Measurements from ENCODE around the gene PRSS36.
"Not testable (repeated sequence)": the region's sequence is repeated elsewhere in the genome, so short reads cannot be mapped to it uniquely, and the experiment has no call there.

The PRSS36 gene

GRCh38 chr16:31141489-31142108 lies 8.3 kb downstream of the PRSS36 start:
- DNase-seq, result no peak

DNA sequence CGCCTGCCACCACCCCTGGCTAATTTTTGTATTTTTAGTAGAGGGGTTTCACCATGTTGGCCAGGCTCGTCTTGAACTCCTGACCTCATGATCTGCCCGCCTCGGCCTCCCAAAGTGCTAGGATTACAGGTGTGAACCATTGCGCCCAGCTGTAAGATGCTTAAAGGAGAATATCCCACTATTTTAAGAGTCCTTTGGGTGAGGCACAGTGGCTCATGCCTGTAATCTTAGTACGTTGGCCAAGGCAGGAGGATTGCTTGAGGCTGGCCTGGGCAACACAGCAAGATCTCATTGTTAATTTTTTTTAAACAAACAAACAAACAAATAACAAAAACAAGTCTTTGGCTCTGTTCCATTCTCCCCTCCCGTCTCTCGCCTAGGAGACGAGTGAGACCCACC lies 8.8 kb downstream of the PRSS36 start:
- not testable (repeated sequence) for DNase-seq

DNA sequence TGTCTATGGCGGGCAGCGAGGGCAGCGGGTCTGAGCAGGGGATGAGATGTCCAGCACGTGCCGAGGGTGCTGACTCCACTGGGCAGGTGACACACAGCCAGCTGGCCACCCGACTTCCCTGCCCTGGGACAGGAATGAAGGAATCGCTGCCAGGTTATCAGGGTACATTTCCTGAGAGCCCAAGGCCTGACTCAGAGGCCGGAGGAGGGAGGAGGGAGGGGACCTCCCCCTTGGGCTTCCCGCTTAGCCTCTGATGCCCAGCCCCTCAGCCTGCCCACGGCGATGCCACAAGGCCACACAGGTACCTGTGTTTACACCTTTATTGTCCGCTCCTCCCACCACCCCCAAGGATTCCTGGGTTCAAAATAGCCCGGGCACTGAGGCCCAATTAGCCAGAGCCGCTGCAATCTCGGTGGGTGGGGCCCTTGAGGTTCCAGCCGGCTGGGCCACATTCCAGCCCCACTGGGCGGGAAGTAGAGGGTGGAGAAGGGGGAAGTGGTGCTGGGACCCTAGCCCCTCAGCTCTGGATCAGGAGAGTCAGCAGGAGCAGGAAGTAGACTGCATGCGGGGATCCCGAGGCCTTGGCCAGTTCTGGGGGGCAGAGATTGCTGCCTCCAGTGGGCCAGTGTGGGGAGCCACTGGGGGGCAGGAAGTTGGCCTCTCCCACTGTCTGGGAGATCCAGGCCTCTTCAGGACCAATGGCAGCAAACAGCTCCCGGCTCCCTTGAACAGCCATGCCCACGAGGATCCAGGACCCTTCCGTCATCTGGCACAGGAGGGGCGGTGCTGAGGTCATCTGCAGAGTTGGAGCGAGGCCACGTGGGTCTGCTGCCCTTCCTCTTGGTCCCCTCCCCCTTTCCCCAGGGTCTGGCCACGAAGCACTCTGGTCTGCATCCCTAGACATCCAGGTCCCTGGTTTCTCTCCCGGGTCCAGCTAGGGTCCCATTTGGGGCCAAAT lies 11.0 kb downstream of the PRSS36 start:
- DNase-seq, result no peak

- not testable (repeated sequence) for DNase-seq
Observed at GRCh38 chr16:31136822-31137499, 12.9 kb downstream of the PRSS36 start.

DNA sequence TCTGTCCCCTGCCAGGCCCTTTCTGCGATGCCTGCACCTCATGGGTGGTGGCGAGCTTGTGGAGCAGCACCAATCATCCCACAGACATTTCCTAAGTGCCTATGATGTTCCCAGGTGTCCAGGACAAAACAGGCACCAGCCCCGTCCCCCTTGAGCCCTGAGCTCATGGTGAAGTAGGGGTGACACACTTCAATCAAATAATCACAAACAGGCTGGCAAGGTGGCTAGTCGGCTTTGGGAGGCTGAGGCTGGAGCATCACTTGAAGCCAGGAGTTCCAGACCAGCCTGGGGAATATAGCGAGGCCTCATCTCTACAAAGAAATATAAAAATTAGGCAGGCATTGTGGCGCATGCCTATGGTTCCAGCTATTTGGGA lies 13.6 kb downstream of the PRSS36 start:
- no peak for DNase-seq

DNA sequence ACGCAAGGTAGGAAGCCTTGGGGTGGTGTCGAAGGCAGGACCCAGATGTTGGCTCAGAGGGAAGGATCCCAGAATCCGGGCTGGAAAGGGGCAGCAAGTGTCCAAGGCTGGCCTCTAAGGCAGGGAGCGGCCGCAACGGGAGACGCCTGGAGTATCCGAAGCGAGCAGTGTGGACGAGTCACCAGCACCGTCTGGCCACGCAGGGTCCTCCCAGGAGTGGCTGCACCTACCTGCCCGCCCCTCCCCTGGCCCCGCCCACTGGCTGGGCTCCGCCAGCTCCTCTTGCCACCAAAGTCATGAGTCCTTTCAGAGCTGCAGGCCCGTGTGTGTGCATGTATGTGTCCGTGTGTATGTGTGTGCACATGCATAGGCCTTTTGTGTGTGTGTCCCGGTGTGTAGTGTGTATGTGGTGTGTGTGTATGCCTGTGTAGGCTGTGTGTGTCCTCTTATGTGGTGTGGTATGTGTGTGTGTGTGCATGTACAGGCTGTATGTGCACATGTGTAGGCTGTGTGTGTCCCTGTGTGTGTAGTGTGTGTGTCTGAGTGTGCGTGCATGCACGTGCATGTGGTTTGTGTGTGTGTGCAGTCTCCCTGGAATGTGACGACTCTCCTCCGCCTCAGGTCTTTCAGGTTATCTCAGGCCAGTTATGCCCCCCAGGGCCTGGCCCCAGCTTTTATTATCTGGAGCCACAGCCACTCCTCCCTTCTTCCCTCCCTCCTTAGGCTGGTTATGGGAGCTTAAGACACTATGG lies 14.2 kb downstream of the PRSS36 start, which contains the start of gene PRSS8:
TSS of gene PRSS8 (minus strand) at position 193 of the 752 bp plus-strand sequence. CDS start 229 bp downstream, outside the sequence.
- DNase-seq, result peak; percentile 57

GRCh38 chr16:31134625-31135534 lies 15.0 kb downstream of the PRSS36 start:
- DNase-seq, result no peak

GRCh38 chr16:31134091-31134571 lies 15.7 kb downstream of the PRSS36 start:
- peak; percentile 30 for DNase-seq

- DNase-seq, result no peak
Observed at GRCh38 chr16:31133046-31133501, 16.8 kb downstream of the PRSS36 start.

GRCh38 chr16:31132303-31132979 lies 17.4 kb downstream of the PRSS36 start:
- no peak for DNase-seq

GRCh38 chr16:31131841-31132271 lies 18.0 kb downstream of the PRSS36 start:
- no peak for DNase-seq

DNA sequence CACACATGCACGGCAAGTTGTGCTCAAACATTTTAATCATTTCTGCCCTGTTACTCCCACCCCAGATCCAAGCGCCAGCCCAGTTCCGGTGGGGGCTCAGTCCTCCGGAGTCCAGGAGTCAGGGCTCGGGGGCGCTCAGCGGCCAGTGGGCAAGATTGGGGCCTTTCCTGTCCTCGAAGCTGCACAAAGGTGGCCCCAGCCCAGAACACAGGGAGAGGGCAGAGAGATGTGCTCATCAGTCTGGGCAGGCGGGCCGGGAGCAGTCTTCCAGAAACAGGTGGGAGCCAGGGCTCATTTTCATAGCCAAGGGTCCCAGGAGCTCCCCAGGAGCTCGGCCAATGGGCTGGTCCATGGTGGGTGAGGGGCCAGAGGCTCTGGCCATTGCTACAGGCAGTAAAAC lies 18.4 kb downstream of the PRSS36 start:
- no peak for DNase-seq

DNA sequence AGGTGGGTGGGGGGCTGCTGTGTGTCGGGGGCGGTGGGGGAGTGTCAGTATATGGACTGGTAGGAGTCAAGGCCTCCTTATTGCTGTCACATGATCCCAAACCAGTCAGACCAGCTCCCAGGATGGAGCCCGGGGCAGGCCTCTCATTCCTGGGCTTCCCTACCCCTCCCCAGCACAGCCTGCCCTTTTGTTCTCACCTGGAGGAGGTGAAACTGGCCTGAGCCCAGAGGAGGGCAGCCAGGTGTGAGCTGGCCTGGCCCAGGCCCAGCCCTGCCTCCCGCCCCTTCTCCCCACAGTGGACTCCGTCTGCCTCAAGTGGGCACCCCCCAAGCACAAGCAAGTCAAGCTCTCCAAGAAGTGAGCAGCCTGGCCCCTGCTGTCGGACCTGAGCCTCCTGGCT lies 19.0 kb downstream of the PRSS36 start:
- DNase-seq, result no peak

GRCh38 chr16:31130336-31130891 lies 19.5 kb downstream of the PRSS36 start:
- DNase-seq, result no peak

- DNase-seq, result peak; percentile 16
Observed at GRCh38 chr16:31129568-31130335, 20.1 kb downstream of the PRSS36 start.

DNA sequence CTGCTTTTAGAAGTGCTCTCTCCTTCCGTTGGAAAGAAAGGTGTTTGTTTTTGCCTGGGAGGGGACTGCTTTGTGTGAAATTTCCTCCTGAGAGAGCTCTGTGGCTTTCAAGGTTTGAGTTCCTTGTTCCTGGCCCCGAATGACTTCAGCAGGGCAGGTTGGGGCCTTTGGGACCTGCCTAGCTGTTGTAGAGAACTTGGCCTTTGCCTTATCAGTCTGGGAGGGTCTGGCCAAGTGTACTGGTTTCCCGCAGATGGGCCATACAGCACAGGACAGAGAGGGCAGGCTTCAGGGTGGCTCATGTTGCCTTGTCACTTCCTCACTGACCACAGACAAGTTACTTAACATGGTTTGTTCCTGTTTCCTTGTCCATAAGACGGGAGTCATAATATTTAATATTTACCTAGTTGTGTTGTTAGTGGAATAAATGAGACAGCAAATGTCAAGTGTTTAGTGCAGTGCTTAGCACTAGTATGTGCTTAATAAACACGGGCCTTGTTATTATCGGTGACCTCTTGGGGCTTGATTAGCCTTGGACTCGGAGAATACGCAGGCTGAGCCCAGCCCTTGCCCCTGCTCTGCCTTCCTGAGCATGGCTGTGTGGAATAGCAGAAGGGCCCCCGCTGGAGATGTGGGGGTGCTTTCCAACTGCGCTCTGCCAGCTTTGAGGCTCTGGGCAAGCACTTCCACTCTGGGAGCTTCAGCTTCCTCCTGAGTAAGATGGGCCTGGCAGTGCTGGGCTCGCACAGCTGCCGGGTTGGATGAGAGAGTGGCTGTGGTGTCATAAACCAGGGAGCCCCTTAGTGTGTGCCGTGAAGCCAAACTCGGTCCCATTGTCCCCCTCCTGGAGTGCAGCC lies 20.9 kb downstream of the PRSS36 start:
- DNase-seq, result peak; percentile 92

DNA sequence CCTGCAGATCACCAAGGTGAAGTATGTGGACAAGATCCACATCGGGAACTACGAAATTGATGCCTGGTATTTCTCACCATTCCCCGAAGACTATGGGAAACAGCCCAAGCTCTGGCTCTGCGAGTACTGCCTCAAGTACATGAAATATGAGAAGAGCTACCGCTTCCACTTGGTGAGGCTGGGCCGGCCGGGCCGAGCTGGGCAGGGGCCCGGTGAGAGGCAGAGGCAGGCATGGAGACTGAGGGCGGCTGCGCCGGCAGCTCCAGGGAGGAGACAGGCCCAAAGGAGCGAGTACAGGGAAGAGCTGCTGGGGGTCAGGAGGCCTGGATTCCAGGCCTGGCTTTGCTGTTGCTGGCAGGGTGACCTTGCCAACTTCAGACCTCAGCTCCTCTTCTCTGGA lies 22.7 kb downstream of the PRSS36 start:
- DNase-seq, result no peak

DNA sequence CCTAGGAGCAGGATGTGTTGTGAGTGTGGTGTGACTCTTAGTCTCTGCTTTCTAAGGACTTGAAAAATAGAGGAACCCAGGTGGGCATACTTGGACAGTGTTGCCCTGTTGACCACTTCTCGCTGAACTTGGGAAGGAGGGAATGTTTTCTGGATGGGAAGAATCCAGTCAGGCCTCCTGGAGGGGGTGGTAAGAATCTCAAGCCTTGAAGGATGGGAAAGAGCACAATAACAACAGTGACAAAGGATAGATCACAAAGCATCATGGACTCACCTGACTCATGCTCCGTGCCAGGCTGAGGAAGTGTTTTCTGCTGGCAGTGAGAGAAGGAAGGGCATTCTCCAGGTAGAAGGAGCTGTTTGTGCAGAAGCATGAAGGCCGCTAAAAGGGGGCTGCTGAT lies 24.0 kb downstream of the PRSS36 start:
- DNase-seq, result no peak

GRCh38 chr16:31120129-31120528 lies 29.7 kb downstream of the PRSS36 start:
- DNase-seq, result no peak
